HEK293 (cell line): Measurements from ENCODE around the gene ZNRF1.
"Not testable (repeated sequence)": the region's sequence is repeated elsewhere in the genome, so short reads cannot be mapped to it uniquely, and the experiment has no call there.

Experiments
- CTCF ChIP-seq: fragments of 450-650 bp; formaldehyde crosslinking; IDR thresholded peaks from 2 replicates; pipeline ENCODE4 v1.5.1; 2016; ENCODE audit warnings: missing biosample characterization, missing genetic modification characterization
- TSHZ1 ChIP-seq: fragments of 450-650 bp; formaldehyde crosslinking; IDR thresholded peaks from 2 replicates; pipeline ENCODE4 v1.5.1; 2016; ENCODE audit warnings: missing biosample characterization, missing genetic modification characterization, borderline replicate concordance
- ZNF140 ChIP-seq: fragments of 450-650 bp; formaldehyde crosslinking; IDR thresholded peaks from 2 replicates; pipeline ENCODE4 v1.5.1; 2016; ENCODE audit warnings: missing biosample characterization, missing genetic modification characterization
- ZNF146 ChIP-seq: fragments of 450-650 bp; formaldehyde crosslinking; IDR thresholded peaks from 2 replicates; pipeline ENCODE4 v1.5.1; 2016; ENCODE audit warnings: missing biosample characterization, missing genetic modification characterization
- ZNF274 ChIP-seq, 2 experiments: fragments of 200-500 bp in 1 of 2; fragments of 450-650 bp in 1 of 2; sonication (Bioruptor generic) in 1 of 2; formaldehyde crosslinking in 1 of 2; IDR thresholded peaks; 2 replicates each; pipeline versions ENCODE4 v1.5.1 to v1.6.1; 2014 to 2016; ENCODE audit warnings: borderline replicate concordance in 1 of 2, inconsistent platforms in 1 of 2, low read length in 1 of 2, missing biosample characterization in 1 of 2, missing genetic modification characterization in 1 of 2
- ZNF423 ChIP-seq: fragments of 450-650 bp; formaldehyde crosslinking; IDR thresholded peaks from 2 replicates; pipeline ENCODE4 v1.5.1; 2016; ENCODE audit warnings: missing biosample characterization, missing genetic modification characterization
- ZNF660 ChIP-seq: fragments of 450-650 bp; IDR thresholded peaks from 2 replicates; pipeline ENCODE4 v1.5.1; 2018; ENCODE audit warnings: missing biosample characterization, mild to moderate bottlenecking, missing genetic modification characterization
- ZSCAN18 ChIP-seq: fragments of 450-650 bp; formaldehyde crosslinking; IDR thresholded peaks from 2 replicates; pipeline ENCODE4 v1.5.1; 2016; ENCODE audit warnings: missing biosample characterization, missing genetic modification characterization

GRCh38 chr16:75013123-75013522 is 14.3 kb downstream of the ZNRF1 start:
- TF ChIP-seq ZNF140; ZNF146 (tag by site-specific recombination); ZNF423 (tag by site-specific recombination); ZNF660 (tag by site-specific recombination); ZNF274 (IDR thresholded peaks at IDR 0.05; ENCODE audit: low read length); ZNF274 (tag by site-specific recombination; IDR thresholded peaks at IDR 0.05; ENCODE audit: borderline replicate concordance); TSHZ1 (tag by site-specific recombination); CTCF; ZSCAN18 (tag by site-specific recombination): not testable (repeated sequence)
